OCI-LY7 (cell line): ENCODE measurements around the gene DLX1. TPM values are rescaled to one million over a fixed set of nuclear protein-coding genes. Genes with fewer than 3 reads are reported as not detected.

Source experiments
- BruUV-seq: library from RNA; stranded (reverse); fragments of 400-500 nt; replicated peaks from 2 replicates; lab custom pipeline; 2021; lab: Mats Ljungman, UMichigan
- CTCF ChIA-PET: fragments of 300-600 bp; sonication (Branson Sonifier 250); formaldehyde crosslinking; loops from one replicate; lab custom pipeline; 2022; ENCODE audit warnings: antibody characterized with exemption; ENCODE audit not compliant: unreplicated experiment; lab: Charles Lee
- POLR2A ChIA-PET: fragments of 300-600 bp; sonication (Branson Sonifier 250); formaldehyde crosslinking; loops from one replicate; lab custom pipeline; 2022; ENCODE audit warnings: antibody characterized with exemption; lab: Charles Lee
- DNase-seq: peaks from one replicate; pipeline ENCODE4 v3.0.0-alpha.2; 2015; ENCODE audit warnings: low spot score
- H2AFZ ChIP-seq: fragments of 200-600 bp; sonication (generic), shearing (Covaris generic); 2 replicates; pipeline ENCODE4 v1.6.1; 2014; ENCODE audit warnings: mild to moderate bottlenecking, antibody characterized with exemption, low read length, moderate library complexity
- H3K27ac ChIP-seq: fragments of 200-600 bp; sonication (generic); 2 replicates; pipeline ENCODE4 v1.5.1; 2014; ENCODE audit warnings: mixed run types, low read depth, mild to moderate bottlenecking, moderate library complexity, low read length, inconsistent platforms; ENCODE audit not compliant: poor library complexity, severe bottlenecking
- H3K36me3 ChIP-seq: fragments of 200-600 bp; sonication (generic); 2 replicates; pipeline ENCODE4 v1.6.1; 2014; ENCODE audit warnings: mild to moderate bottlenecking, antibody characterized with exemption, low read length, moderate library complexity, mixed read lengths; ENCODE audit not compliant: insufficient read depth
- H3K4me1 ChIP-seq: fragments of 200-600 bp; sonication (generic); 2 replicates; pipeline ENCODE4 v1.5.1; 2014; ENCODE audit warnings: mild to moderate bottlenecking, low read length; ENCODE audit not compliant: insufficient read depth, poor library complexity, severe bottlenecking
- H3K4me2 ChIP-seq: fragments of 200-600 bp; sonication (generic); 2 replicates; pipeline ENCODE4 v1.6.1; 2014; ENCODE audit warnings: mild to moderate bottlenecking, low read length
- H3K4me3 ChIP-seq: fragments of 200-600 bp; sonication (generic); 2 replicates; pipeline ENCODE4 v1.5.1; 2014; ENCODE audit warnings: mild to moderate bottlenecking, low read depth, low read length; ENCODE audit not compliant: poor library complexity, severe bottlenecking
- H3K79me2 ChIP-seq: fragments of 200-600 bp; sonication (generic); 2 replicates; pipeline ENCODE4 v1.6.1; 2016; ENCODE audit warnings: low read depth, mild to moderate bottlenecking, low read length, moderate library complexity, mixed read lengths; ENCODE audit not compliant: insufficient read depth
- H3K9me2 ChIP-seq: fragments of 200-600 bp; sonication (generic); 2 replicates; pipeline ENCODE4 v1.6.1; 2016; ENCODE audit warnings: mild to moderate bottlenecking, low read length, mixed read lengths; ENCODE audit not compliant: insufficient read depth
- H3K9me3 ChIP-seq: fragments of 200-600 bp; sonication (generic); 2 replicates; pipeline ENCODE4 v1.6.1; 2014; ENCODE audit warnings: mild to moderate bottlenecking, mixed run types, low read length, mixed read lengths
- H4K20me1 ChIP-seq: fragments of 200-600 bp; sonication (generic); 2 replicates; pipeline ENCODE4 v1.6.1; 2014; ENCODE audit warnings: mild to moderate bottlenecking, antibody characterized with exemption, low read length, moderate library complexity, mixed read lengths; ENCODE audit not compliant: insufficient read depth
- CTCF ChIP-seq: fragments of 200-600 bp; sonication (generic); conservative IDR thresholded peaks from 2 replicates; pipeline ENCODE4 v1.5.1; 2014; ENCODE audit warnings: mild to moderate bottlenecking, antibody characterized with exemption, low read length, moderate library complexity, mixed read lengths
- EZH2phosphoT487 ChIP-seq: fragments of 200-600 bp; sonication (generic); IDR thresholded peaks from 2 replicates; pipeline ENCODE4 v1.6.1; 2018; ENCODE audit warnings: low read depth, borderline replicate concordance, mild to moderate bottlenecking, mixed run types, antibody characterized with exemption, low read length, moderate library complexity, mixed read lengths
- intact Hi-C: fragments of 100-400 bp; cut with micrococcal nuclease; formaldehyde crosslinking; loops from one replicate; pipeline ENCODE4 v1.10.0; 2022; ENCODE audit not compliant: unreplicated experiment
- total RNA-seq, 2 experiments: library from RNA; depleted of rRNA in 1 of 2; stranded (reverse); fragments of >200 nt in 1 of 2; shearing (Covaris generic) in 1 of 2; gene quantifications; 2 replicates each; pipeline ENCODE4 v1.2.3, GENCODE V29; 2014 to 2022

Gene DLX1
- total RNA-seq, 2 experiments from 2014 or later: not detected

- TF ChIP-seq EZH2phosphoT487 (no peak; the same call in 1 of the 2 replicates), CTCF (no peak)
- no peaks in the 10 kb centered on the region for H4K20me1 ChIP-seq
- H3K9me3 ChIP-seq: no peaks in the 10 kb centered on the region
- intact Hi-C loops: loop anchor here (10.0 kb wide), 1 partner anchor 95 kb away; no protein-coding TSS in a partner anchor
- H3K36me3 ChIP-seq: no peaks in the 10 kb centered on the region
- H3K9me2 ChIP-seq: no peaks in the 10 kb centered on the region
- CTCF ChIA-PET: interaction anchor here (0.6 kb wide), 1 partner anchor 15 kb away, joined by 4 read pairs; the partner anchor contains the start of gene DLX1
- no peak for DNase-seq
- no TSS peak for BruUV-seq
- H2AFZ ChIP-seq: no peak overlapping the region
- H3K4me3 ChIP-seq: no peak overlapping the region
- POLR2A ChIA-PET: interaction anchor here (0.6 kb wide), 1 partner anchor 1090 kb away, joined by 3 read pairs; no protein-coding TSS in a partner anchor
- no peak overlapping the region; the same call in 1 of the 2 replicates for H3K4me2 ChIP-seq
- no peaks in the 10 kb centered on the region for H3K79me2 ChIP-seq
- peaks cover 4% of the 10 kb centered on the region for H3K4me1 ChIP-seq
- no peak overlapping the region for H3K27ac ChIP-seq
Measured at GRCh38 chr2:172099472-172100079, 14.3 kb downstream of the DLX1 start.

GRCh38 chr2:172100080-172100934 lies 15.0 kb downstream of the DLX1 start:
- Histone ChIP-seq H3K9me2 (no peaks in the 10 kb centered on the region), H3K36me3 (no peaks in the 10 kb centered on the region), H2AFZ (no peak overlapping the region), H3K4me3 (no peak overlapping the region), H3K27ac (no peak overlapping the region), H4K20me1 (no peaks in the 10 kb centered on the region), H3K79me2 (no peaks in the 10 kb centered on the region), H3K4me1 (no peaks in the 10 kb centered on the region), H3K9me3 (no peaks in the 10 kb centered on the region), H3K4me2 (peak overlapping the region; percentile 42; the same call in 1 of the 2 replicates)
- intact Hi-C loops: loop anchor here (10.0 kb wide), 1 partner anchor 96 kb away; no protein-coding TSS in a partner anchor
- no peak for DNase-seq
- TF ChIP-seq EZH2phosphoT487: no peak
- no peak for TF ChIP-seq CTCF
- CTCF ChIA-PET: no interaction called here
- POLR2A ChIA-PET: interaction anchor here (0.5 to 0.6 kb wide), 2 partner anchors 54 to 1089 kb away, joined by 3 to 4 read pairs; no protein-coding TSS in a partner anchor
- BruUV-seq: no TSS peak
